Measurements from ENCODE around the gene MYMX.

The MYMX gene

DNA sequence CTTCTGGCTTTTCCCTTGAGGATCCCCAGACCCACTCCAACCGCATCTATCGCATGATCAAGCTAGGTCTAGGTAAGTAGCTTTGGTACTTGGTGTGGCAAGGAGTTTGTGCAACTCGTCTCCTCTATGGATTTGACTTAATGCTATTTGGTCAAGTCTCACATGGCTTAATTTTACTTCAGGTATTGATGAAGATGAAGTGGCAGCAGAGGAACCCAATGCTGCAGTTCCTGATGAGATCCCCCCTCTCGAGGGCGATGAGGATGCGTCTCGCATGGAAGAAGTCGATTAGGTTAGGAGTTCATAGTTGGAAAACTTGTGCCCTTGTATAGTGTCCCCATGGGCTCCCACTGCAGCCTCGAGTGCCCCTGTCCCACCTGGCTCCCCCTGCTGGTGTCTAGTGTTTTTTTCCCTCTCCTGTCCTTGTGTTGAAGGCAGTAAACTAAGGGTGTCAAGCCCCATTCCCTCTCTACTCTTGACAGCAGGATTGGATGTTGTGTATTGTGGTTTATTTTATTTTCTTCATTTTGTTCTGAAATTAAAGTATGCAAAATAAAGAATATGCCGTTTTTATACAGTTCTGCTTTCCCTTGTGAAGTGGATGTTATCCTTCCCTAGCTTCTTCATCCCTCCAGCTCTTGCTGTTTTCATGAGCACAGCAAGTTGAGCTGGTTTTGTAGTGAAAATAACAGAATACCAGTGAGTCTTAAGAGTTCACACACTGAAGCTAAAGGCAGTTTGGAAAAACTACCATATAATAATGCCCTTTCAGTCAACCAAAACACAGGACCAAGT lies 36.8 kb downstream of the MYMX start:
- DNase-seq = peak in 3 of 4 experiments; percentile 20 to 34 (median 29)

DNA sequence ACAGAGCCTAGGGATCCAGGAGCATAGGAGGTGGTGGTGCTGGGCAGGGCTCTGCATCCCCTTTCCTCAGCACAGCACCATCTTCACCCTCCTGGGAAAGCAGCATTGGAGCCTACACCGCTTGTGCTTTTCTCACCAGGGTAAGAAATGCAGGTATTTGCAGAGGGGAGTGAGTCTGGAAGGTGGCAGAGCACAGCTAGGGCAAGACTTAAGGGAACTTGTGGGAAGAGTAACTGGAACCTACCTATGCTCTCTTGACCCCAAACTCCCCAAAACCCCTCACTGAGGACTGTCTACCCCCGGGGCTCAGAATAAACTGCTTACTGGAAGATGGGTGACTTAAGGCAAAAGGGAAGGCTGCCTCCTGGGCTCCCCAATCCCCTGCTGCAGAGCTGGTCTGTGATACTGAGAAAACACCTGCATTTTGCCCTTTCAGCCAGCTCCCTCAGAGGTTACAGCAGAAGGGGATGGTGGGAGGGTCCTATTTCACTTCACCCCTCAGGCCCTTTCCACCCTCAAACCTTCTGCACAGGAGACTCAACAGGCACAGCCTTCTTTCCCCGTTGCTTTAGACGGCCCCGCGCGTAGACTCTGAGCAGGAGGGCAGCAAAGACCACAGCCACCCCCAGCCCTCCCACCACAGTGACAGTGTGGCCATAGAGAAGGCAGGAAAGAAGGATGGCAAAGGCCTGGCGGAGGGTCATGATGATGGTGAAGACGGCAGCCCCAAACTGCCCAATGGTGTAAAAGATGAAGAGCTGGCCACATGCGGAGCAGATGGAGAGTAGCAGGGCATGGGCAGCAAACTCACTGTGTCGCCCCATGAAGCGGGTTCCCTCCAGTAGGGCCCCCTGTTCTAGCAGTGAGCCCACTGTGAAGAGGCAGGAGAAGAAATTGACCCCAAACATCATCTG lies 37.7 kb downstream of the MYMX start:
- DNase-seq = peak in 1 of 4 experiments; percentile 39

DNA sequence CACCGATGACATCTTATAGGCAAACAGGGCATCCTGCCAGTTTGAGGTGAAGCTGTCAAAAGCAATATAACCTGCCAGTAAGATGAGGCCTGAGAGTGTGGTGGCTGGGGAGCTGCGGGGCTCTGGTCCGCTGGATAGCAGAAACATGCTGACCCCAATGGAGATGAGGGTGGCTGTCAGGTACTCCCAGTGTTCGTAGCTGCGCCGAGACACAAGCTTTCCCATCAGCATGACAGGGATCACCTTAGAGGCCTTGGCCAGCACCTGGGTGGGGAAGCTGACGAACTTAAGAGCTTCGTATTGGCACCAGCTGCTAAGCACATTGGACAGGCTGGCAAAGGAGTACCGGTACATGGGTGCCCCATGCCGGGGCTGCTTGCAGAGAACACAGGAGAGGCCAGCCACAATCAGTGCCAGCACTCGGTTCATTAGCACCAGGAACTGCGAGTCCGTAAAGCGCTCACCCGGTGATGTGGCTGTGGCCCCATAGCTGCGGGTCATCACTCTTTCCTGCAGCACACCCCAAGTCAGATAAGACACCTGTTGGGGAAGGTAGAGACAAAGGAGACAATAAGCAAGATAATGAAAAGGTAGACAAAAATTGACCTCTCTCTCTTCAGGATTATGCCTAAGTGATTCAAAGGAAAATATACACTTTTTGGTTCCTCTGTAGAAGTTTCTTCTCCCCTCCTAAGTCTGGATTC lies 38.5 kb downstream of the MYMX start:
- DNase-seq = no peak

DNA sequence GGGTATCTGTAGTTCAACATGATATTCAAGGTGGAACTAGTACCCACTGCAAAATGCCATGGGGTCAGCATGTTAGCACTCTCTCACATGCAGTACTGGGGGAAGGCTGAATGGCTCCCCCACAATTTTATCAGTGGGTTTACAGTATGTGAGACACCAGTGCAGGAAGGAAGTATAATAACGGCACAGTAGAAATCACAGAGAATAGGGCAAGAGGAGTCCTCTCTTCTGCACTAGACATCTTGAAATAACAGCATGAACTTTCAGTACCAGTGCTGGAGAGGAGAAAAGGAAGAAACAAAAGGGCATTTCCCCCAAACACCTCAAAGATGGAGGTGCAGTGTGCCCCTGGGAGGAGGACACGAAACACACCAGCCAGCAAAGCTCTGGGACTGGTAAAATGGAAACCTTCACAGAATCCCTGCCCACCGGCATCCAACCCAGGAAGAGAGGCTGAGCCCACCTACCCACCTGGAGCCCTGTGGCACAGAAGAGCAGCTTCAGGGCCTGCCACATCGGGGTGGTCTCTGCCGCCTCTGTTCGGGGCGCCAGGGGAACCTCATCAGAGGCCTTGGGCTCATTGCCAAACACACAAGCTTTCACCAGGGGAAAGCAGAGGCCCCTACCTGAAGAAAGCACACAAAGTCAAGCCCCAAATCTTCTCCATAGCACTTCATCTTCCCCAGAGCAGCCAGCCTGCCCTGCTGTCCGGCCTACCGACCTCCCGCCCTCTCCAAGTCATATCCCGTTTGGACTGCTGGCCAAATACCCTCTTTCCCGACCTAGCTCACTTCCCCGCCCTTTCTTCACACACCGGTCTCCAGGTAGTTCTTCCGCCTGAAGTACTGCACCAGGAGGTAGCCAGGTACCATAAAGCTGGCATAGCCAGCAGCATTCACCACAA lies 39.4 kb downstream of the MYMX start:
- no peak for DNase-seq

DNA sequence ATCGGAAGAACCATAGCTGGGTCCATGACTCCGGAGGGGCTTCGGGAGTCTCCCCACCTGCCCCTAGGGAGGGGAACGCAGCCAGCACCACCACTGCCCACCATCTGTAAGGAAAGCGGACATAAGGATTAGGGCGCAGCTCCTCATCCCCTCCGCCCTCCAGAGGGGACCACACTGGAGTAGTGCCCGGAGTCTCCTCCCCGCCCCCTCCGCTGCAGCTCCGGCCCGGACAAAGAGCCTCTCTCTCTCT lies 40.0 kb downstream of the MYMX start:
- DNase-seq = no peak

DNA sequence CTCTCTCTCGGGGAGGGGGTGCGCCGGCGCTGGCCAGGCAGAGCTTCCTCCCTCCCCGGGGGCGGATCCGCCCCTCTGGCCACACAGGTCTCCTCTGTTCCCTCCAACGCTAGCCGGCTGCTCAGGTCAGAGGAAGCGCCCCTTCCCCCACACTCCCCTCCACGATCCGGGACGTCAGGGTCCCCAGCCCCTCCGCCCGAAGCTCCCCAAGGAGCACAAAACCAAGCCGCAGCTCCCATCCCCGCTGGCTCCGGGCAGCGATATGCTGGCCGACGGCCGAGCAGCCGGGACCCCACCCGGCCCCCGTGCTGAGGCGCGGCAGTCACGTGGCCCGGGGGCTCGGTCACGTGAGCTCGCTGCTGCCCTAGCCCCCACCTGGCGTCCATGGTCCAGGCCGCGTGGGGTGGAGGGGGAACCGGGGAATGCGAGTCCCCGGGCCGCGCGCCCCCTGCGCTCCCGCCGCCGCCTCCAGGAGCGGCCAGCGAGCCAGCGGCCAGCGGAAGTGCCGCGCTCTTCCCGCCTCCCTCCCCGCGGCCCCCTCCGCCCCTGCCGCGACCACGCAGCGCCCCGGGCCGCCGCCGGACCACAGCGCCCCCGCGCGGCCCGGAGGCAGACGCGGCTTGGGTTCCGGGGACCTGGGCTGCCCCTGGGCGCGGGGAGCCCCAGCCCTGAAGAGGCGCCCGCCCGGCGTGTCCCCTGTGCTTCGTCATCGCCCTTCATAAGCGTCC lies 40.5 kb downstream of the MYMX start, which contains the start of gene SLC35B2:
Gene SLC35B2 (minus strand): TSS at position 504 of the 728 bp plus-strand sequence. CDS start 118 bp downstream, at position 386.
- peak; percentile 33 to 54 (median 49) for DNase-seq

DNA sequence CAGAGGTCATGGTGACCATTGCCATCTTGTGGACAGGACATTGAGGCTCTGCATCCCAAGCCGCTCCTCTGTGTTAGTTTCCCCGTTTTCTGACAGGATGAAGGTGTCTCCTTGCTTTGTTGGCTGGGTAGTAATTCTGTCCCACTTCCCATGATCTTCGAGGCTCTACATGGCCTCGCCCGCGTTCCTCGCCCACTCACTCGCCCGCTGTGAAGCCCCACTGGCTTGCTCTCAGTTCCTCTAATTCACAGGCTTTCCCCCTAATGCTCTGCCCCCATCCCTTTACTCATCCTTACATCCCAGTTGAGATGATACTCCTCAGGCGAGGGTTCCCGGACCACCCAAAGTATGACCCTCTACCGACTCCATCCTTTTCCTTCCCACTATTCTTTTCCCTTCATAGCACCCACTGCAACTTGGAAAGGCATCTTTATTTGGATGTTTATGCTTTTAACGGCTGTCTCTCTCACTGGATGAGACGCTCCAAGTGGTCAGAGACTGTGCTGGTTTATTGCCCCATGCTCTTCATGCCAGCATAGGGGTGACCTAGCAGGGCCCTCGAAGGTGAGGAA lies 41.1 kb downstream of the MYMX start:
- DNase-seq = no peak

DNA sequence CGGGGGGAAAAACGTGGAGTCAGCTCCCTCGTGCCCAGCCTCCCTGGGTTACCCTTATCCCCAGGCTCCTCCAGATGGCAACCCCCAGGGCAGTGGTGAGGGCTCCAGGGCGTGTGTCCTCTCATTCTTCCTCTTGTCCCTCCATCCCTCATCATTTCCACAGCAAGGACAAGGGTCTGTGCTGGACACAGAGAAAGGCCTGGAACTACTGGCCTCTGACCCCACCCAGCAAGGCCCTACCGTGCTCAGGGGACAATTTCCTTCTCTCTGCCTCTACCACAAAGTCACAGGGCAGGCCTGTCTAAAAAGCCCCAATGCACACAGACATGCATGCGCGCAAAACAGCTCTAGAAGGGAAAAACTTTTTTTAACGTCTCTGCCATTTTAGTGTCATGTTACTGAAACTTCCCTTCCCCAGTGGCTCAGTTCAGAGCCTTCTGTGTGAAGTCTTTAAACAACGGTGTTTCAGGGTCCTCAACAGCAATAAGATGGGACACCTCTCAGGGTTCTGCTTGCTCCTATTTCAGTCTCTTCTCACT lies 41.7 kb downstream of the MYMX start:
- DNase-seq = no peak

DNA sequence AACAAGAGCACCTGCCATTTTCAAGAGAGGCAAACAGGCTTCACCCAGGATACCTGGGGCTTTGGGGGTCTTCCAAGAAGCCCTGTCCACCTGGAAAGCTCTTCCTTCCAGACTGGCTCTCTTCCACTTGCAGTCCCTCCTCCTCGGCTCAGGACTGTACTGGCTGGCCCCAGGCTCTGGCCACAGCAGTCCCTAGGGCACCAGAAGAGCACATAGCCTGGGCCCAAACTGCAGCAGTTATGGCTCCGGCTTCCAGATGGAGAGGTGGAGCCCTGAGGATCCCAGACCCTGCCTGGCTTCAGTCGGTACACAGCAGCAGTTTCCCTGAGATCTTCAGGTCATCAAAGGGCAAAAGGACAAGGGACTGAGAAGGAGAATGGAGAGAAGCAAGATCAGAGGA lies 42.2 kb downstream of the MYMX start:
- no peak for DNase-seq

DNA sequence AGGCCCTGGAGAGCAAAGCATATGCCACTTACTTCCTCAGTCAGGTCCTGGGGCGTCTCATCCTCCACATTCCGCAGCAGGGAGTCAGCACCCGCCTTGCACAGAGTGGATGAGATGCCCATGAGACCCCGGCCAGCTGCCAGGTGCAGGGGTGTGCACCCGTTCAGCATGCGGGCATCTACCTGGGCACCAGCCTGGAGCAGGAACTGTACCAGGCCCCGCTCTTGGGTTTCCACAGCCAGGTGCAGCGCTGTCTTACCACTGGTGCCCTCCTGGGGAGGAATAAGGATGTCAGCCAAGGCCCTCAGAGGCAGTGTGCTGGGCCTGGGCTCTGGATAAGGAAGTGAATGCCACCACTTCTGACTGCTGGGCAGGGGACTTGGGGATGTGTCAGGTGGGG lies 43.3 kb downstream of the MYMX start:
- no peak for DNase-seq

DNA sequence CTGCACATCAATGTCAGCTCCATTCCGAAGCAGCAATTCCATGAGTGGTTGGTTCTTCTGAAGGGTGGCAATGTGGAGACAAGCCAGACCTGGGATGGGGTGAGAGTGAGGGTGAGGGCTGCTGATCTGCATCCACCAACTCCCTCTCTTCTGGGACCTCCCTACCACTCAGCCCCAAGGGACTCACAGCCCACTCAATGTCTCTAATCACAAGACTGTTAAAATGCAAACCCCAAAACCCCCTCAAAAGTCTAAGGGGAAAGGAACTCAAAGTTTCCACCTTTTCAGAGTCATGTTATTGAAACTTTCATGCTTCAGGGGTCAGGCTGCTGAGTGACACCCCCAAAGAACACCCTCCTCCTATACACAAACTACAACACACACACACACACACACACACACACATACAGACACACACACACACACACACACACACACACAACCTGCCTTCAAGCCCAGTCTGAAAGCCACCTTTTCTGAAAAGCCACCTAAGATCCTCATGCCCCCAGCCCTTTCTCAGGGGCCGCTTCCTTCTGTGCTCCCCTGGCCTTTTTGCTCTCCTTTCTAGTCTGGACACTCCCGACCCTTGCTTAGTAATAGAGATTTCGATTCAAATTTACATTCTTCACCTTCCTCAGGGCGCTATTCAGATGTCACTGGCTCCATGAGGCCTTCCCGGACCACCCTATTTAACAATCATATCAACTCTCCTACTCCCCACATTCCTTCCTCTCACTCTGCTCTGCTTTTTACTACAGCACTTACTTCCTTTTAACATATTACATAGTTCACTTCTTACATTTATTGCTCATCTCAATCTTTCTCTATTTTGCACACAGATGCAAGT lies 43.9 kb downstream of the MYMX start:
- DNase-seq = no peak

DNA sequence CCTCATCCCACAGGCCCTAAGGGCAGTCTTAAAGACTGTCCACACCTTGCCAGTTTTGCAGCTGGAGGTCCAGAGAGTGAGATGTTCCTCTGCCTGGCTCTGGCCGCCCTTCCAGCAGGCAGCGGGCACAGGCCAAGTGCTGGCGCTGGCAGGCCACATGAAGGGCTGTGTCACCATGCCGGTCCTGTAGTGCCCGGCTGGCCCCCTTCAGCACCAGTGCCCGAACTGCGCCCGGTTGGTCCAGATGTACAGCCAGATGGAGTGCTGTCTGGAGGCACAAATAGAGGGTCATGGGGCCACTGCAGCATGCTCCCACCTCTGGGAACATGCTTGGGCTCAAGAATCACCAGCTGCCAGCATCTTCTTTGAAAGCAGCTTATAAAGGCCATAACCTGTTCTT lies 44.9 kb downstream of the MYMX start:
- no peak for DNase-seq

DNA sequence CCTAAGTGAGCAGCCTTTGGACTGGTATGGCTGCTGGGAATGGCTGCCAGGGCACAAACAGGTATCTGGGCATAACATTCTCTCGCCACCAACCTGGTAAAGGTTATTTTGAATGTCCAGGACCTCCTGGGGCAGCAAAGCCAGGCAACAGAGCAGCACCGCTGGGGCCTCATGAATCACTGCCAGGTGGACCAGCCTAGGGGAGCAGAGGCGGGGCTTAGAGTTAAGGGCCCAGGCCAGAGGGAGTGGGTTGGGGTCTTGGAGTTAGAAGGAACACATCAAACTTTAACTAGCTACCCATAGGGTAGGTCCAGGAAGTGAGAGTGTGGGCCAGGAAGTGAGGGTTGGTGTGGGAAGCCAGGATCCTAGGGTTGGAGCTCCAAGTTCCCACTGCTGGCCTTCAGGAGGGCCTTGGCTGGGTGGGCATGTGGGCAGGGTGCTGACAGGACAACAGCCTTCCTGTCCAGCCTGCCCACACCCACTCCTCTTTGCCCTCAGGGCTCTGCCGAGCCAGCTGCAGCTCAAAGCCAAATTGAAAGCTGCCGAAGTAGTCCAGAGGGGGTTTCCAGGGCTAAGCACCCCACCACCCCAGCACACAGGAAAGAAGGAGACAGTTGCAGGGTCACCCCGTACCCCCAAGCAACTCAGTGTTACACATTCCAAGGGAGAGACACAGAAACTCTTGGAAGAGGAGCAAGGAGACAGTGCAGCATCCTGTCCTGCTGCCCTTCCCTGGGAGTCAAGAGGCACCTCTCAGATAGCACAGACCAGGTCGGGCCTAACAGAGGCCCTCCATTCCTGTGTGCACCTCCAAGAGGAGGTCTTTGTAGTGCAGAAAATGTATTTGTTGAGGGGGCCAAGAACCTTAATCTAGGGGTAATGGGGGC lies 46.0 kb downstream of the MYMX start:
- DNase-seq = no peak

DNA sequence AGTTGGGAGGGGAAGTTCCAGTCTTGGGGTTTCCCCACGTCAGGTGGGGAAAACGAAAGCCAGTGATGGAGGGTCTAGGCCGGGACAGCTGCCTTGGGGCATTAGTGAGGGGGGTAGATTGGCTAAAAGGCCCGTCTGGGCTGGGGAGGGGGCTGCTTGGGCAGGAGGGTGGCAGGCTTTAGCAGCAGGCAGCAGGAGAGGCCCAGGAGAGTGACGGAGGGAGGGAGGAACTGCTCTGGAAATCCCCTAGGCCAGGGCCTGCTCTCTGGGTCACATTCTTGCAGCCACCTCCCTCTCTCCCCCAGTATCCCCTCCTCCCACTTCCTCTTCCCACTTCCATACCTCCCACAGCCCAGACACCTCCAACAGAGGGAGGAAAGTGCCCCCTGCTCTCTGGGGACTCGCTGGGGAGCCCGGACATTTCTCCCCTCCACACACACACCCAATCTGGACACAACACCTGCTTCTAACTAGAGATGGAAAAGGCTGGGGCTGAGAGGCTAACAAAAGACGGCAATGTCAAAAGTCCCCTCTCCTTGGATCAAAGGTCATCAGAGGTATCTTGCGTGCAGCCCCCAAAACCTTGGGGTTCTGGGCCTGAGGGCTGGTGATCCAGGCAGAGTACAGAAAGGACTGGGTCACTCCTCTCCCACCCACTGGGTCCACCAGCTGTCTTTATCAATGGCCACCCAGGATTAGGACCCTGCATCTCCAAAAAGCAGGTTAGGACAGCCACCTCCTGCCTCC lies 46.8 kb downstream of the MYMX start:
- DNase-seq = no peak

DNA sequence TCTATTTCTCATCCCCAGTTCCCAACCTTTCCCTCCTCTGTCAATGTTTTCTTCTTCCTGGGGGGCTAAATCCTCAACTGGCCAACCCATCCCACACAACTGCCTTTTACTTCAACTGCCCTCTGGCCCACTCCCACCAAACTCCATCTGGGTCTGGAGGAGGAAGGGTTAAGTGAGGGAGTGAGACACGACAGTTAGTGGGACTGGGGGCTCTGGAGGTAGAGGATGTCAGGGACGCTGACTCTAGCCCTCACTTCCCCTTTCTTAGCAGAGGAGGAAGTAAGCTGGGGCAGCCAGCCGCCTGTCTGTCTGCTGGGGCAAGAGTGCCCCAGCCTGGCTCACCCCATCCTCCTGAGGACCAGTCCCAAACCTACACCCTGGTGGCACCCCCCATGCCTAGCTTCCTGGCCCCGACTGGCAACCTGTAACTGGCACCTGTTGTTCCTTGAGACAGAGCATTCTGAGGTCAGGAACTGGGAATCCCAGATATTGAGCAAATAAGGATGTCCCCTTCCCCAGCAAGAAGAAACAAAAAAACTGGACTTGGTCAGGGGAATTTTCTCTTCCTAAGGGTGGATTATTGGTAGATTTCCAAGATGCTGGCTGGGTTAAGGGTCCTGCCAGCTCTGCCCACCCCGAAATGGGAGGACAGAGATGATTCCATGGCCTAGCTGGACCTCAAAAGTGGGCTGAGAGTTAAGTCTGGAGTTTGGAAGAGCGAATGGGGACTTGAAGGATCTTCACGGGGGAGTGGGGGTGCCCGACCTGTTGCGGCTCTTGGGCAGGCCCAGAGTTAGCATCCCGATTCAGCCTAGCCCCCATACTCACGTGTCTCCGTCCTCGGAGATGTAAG lies 47.7 kb downstream of the MYMX start:
- DNase-seq = peak in 1 of 4 experiments; percentile 24

DNA sequence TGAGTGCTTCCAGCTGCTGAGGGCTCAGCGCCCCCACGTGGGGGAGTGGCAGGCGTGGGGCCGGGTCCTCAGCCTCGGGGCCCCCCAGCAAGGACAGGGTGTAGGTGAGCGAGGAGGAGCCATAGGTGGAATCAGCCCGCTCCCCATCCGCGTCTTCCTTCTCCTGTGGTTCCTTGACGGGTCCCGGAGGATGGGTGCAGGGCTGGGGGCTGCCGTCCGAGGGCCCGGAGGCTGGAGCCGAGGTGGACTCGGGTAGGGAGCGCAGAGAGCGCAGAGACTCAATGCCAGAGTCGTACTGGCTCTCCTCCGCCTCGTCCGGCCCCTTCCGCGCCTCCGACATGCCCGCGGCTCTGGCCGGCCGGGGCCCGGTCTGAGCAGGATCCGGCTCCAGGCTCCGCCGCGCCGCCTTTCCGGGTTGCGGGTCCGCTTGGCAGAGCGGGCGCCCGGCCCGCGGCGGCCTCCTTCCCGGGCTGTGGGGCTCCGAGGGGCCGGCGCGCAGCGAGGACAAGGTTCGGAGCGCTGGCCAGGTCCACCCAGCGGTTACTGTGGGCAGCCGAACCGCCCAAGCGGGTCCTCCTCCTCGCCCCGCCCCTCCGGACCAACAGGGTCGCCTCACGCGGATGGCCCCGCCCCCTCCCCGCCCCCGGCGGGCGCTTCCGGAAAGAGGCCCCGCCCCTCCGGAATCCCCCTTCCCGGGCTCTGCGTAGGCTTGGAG lies 48.4 kb downstream of the MYMX start, which contains the start of gene NFKBIE:
Gene NFKBIE (minus strand): TSS at position 545 of the 715 bp plus-strand sequence. CDS start 205 bp downstream, at position 340.
- peak; percentile 83 to 94 (median 88) for DNase-seq

Measured in activated CD4-positive, CD25-positive, alpha-beta regulatory T cell (primary cell).